Muscle of back (tissue), 11 donors: ENCODE data around the gene DLGAP1. TPM values are rescaled to one million over a fixed set of nuclear protein-coding genes. Genes with fewer than 3 reads are reported as not detected.

Experiments used
- DNase-seq, 3 donors: peaks; one replicate each; pipeline versions ENCODE4 v3.0.0 to v3.0.0-alpha.2; 2013
- polyA plus RNA-seq, 10 donors: library from polyadenylated mRNA; unstranded; fragments of 120-200 nt; gene quantifications; one replicate each; pipeline ENCODE4 v1.2.1, GENCODE V29; 2013; ENCODE audit not compliant: insufficient read length in 10 of 10

DLGAP1 gene
- polyA plus RNA-seq, 10 donors: 1.3 to 3.5 (median 2.1) TPM

DNA sequence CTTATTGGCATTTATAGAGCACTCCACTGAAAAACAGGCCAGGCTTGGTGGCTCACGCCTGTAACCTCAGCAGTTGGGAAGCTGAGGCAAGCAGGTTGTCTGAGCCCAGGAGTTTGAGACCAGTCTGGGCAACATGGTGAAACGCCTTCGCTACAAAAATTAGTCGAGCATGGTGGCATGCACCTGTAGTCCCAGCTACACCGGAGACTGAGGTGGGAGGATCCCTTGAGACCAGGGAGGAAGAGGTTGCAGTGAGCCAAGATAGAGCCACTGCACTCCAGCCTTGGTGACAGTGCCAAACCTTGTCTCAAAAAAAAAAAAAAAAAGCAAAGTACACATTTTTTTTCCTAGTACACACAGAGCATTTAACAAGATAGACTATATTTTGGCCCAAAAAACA is 909.0 kb downstream of the DLGAP1 start:
- no peak for DNase-seq

- DNase-seq: no peak
Measured at GRCh38 chr18:3544537-3544936, 910.6 kb downstream of the DLGAP1 start.

GRCh38 chr18:3541549-3542386 is 913.3 kb downstream of the DLGAP1 start:
- DNase-seq: no peak

DNA sequence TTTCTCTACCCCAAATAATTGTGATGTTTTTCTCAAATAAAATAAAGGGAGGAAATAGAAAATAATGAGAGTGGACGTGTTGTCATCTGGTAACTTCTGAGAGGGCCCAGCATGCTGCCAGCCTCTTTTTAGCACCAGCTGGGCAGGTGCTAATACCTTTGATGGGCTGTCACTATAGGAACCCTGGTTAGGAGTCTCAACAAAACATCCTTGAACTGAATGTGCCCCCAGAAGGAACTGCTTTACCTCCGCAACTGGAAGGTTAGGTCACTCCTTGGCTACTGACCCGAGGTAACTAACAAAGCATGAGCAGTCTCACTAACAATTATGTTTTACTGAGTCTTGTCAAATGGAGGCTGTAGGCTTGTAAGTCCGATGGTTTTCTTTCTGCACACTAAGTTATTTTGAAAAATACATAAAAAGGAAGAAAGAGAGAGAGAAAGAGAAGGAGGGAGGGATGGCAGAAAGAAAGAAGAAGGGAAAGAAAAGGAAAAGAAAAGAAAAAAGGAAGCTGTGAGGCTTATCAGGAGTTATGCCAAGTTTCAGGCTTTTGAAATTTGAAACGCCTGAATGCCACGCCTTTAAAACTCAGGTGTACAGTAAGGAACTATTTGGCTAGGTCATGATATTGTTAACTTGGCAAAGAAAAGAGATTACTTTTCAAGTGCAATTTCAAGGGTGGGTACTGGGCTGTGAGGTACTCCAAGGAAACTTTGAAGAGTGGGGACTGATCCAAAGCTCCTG is 914.1 kb downstream of the DLGAP1 start:
- no peak for DNase-seq

GRCh38 chr18:3538954-3539617 is 916.0 kb downstream of the DLGAP1 start:
- DNase-seq: no peak

GRCh38 chr18:3538456-3538855 is 916.7 kb downstream of the DLGAP1 start:
- peak; percentile 85 to 94 (median 86) for DNase-seq

DNA sequence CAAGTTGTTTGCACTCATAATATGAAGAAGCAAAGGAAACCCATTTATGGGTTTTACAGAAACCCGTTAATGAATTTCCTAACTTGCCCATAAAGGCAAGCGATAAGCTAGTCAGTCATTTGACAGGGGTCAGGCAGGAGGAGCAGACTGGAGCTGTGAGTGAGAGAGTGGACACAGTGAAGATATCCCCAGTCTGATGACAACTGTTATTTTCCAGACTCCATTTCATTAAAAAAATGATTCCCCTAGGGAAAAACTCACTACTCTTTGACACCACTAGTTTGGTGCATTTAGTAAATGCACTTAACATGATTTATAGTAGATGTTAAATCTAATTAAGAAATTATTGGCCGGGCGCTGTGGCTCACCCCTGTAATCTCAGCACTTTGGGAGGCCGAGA is 924.3 kb downstream of the DLGAP1 start:
- DNase-seq: no peak

GRCh38 chr18:3529601-3530000 is 925.5 kb downstream of the DLGAP1 start:
- DNase-seq: peak in 1 of 3 donors; percentile 52

DNA sequence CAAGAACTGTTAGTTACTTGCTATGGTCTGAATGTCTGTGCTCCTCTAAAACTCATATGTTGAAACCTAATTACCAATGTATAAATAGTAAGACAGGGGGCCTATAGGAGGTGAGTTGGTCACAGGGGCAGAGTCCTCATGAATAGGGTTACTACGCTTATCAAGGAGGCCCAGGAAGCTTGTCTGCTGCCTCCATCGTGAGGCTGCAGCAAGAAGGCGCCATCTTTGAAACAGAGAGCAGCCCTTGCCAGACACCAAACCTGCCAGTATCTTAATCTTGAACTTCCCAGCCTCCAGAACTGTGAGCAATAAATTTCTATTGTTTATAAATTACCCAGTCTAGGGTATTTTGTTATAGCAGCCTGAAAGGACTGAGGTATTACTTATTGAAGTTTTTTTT is 926.0 kb downstream of the DLGAP1 start:
- DNase-seq: no peak

DNA sequence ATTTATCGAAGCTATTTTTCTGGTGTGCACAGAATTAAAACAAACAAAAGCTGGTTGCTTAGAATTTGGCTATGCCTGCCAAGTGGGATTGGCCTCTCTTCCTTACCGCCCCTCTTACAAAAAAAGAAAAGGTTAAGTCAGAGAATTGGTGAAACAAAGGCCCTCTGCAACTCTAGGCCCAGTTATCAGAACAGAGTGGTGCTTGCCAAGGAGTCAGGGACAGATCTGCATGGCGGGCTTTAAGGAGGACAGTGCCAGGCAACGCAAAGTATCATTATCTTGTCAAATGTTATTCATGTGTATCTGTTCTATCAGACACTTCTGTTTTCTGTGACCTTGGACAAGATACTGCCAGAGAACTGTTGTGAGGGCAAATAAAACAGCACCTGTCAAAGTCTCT is 926.9 kb downstream of the DLGAP1 start:
- DNase-seq: no peak

DNA sequence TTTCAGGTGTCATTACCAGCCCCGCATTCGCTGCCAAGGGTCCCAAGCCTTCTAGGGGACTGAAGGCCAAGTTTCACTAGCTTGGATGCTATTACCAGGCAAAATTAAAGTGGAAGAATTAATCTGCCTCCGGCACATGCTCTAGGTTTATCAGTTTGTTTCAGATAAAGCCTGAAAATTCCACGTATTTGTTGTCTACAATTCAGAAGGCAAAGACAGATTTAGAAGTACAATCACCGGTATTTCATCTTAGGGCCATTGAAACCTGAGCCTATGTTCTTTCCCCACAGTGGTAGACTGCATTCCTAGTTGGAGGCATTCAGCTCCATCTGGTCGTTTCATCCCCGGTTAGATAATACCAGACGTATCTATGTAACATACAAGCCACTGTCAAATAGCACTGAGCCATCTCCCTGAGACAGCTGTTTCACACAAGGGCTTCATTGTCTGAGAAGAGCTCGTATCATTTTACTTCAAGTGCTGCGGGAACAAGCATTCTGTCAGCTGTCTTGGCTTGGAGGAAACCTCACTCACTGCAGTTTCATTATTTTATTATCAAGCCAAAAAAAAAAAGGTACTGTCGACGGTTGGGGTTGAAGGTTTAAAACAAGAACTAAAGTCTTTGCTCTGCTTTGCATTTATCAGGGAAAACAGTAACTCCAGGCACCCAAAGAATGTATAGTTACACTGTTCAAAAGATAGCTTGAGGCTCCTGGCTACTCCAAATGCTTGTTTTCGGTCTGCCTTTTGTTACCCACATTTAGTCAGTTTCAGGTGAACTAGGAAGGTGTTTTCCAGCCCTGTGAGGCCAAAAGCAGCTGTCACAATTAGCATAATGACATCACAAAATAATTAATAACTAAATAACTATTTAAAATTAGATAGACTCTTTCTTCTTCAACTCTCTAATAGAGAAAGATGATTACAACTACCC is 928.4 kb downstream of the DLGAP1 start:
- peak; percentile 64 to 83 (median 78) for DNase-seq

DNA sequence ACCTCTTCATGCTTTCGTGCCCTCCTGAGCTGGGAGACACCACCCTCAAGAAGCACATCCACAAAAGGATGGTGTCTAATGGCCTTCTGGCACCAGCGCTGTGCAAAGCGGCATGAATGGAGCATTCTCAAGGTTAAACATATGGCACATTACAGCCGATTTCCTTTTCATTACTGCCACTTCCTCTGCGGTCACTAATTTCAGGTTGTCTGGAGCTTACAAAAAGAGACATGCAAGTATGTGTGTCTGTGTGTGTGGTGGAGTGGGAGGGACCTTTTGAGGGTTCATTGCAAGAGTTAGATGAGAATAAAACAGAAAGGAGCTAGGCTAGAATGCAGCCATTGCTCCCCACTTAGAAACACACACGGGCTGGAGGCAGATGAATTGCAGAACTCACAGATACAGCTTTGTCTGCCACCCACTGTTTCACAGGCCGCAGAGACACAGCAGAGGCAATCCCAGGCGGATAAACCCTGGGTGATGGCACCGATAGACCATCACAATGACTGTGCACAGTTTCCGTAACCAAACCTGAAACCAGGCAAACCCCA is 929.2 kb downstream of the DLGAP1 start:
- no peak for DNase-seq

- DNase-seq: peak in 1 of 3 donors; percentile 43
Measured at GRCh38 chr18:3524706-3525105, 930.4 kb downstream of the DLGAP1 start.

DNA sequence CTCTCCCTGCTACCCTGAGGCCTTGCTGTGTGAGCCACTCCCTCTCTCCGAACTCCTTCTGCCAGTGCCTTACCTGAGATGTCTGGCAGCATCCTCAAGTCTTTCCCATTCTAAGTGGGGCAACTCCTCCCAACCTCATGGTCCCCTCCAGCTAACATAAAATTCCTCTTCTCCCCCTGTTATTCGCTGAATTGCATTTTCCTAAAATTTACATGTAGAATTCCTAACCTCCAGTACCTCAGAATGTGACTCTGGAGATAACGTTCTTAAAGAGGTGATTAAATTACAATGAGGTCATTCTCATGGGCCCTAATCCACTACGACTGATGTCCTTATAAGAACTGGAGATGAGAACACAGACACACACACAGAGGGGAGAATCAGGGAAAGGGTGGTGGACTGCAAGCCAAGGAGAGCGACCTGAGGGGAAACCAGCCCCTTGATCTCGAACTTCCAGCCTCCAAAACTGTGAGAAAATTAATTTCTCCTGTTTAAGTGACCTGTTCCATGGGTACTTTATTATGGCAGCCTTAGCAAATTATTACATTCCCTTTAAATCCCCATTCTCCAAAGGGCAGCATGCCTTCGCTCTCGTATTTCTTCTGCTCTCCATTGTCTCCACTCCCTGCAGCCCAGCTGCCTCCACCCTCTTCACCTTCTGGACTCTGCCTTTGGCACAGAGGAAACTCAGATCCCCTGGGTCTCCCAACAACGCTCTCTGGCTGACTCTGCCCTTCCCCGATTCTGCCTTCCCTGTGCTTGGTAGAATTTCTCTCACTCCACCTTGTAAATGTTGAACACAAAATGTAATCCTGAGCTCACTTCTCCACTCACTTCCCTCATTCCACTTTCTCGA is 934.6 kb downstream of the DLGAP1 start:
- no peak for DNase-seq

DNA sequence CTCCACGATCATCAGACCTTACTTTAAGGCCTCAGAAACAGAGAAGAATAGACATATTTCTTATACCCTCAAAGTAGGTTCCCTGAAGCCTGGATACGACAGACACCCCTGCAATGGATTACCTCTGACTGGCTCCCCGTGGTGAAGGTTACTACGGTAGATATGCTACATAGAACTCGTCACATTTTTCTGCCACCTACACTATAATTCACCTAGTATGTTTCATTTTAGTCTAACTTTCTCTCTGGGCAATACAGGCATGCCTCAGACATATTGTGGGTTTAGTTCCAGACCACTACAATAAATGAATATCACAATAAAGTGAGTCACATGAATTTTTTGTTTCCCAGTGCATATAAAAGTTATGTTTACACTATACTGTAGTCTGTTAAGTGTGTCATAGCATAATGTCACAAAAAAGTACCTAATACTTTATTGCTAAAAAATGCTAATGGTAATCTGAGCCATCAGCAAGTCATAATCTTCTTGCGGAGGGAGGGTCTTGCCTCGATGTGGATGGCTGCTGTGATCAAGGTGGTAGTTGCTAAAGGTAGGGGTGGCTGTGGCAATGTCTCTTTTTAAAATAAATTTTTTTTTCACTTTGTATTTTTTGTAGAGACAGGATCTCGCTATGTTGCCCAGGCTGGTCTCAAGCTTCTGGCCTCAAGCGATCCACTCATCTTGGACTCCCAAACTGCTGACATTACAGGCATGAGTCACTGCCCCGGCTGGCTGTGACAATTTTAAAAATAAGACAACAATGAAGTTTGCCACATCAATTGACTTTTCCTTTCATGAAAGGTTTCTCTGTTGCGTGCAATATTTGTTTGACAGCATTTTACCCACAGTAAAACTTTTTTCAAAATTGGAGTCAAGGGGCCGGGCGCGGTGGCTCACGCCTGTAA is 940.5 kb downstream of the DLGAP1 start:
- no peak for DNase-seq

- DNase-seq: no peak
Measured at GRCh38 chr18:3513481-3513880, 941.6 kb downstream of the DLGAP1 start.

DNA sequence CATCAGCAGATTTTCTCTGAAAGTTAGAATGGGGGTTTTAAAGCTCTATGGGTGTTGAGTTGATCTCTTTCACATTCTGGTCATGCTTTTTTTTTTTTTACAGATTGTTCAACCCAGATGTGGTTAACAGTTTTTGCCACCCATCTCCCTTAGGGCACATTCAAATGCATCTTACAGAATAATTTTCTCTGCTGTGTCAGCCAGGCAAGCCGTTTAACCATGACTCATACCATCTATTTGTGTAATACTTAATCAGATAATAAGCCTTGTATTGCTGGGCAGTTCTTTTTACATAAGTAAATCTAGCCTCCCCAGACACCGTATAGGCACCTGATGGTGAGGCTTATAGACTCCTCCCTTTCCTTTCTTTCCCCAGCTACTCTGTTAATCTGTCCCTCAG is 943.1 kb downstream of the DLGAP1 start:
- DNase-seq: no peak

DNA sequence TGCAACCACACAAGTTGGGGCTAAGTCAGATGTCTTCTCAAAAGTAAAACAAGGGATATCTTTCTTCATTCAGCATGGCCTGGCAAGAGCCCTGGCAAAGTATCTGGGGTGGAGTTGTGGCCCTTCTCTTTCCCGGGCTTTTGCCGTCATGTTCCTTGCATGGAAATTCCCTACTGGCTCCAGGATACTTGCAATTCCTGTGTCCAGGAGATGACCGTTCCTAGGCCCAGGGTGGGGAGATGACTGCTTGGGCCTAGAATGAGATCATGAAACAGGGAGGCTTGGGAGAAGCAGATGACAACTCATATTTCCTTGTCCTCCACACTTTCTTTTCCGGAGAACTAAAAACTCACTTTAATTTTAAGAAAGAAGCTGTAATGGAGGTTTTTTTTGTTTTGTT is 944.2 kb downstream of the DLGAP1 start:
- DNase-seq: no peak

- no peak for DNase-seq
Measured at GRCh38 chr18:3510024-3510423, 945.1 kb downstream of the DLGAP1 start.
